ENCODE measurements around the gene PPP1R16B. TPM values are rescaled to one million over a fixed set of nuclear protein-coding genes. Genes with fewer than 3 reads are reported as not detected.

The PPP1R16B gene
- total and polyA plus RNA-seq, 11 donors = 1.9 to 12.2 (median 6.9) TPM

DNA sequence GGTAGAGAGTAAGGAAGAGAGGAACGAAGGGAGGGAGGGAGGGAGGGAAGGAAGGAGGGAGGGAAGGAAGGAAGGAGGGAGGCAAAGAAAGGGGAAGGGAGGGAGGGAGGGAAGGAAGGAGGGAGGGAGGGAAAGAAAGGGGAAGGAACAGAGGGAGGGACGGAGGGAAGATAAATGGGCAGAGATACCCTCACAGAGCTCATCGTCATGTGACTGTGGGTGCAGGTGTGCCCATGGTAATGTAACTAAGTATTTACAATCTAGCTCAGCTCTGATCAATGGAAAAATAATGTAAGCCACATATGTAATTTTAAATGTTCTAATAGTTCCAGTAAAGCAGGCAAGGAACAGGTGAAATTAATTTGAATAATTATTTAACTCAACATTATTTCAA, 66.1 kb downstream of the PPP1R16B start:
- Histone ChIP-seq H3K4me3 (no peak overlapping the region), H3K4me1 (peaks cover 0 to 59% (median 29%) of the 10 kb centered on the region in 12 donors), H3K36me3 (no peaks in the 10 kb centered on the region), H3K27ac (no peak overlapping the region), H3K27me3 (peaks cover 0 to 35% (median 0%) of the 10 kb centered on the region in 9 donors), H3K9me3 (peaks cover 0 to 7% (median 0%) of the 10 kb centered on the region in 12 donors)
- no peak for ATAC-seq
- intact Hi-C loops (cut with DNase I) = loop anchor here in 2 of 10 donors (5.0 to 10.0 kb wide), 2 partner anchors 44 to 67 kb away; partner anchors contain the start of gene PPP1R16B (in 1 of the 2)
- 38 to 53% (median 46%) methylated on average over 3 of the region's 3 CpGs for WGBS, 4 donors
- DNase-seq = no peak
- TF ChIP-seq CTCF (IDR thresholded peaks at IDR 0.05) (no peak), POLR2A (IDR thresholded peaks at IDR 0.05) (no peak)

DNA sequence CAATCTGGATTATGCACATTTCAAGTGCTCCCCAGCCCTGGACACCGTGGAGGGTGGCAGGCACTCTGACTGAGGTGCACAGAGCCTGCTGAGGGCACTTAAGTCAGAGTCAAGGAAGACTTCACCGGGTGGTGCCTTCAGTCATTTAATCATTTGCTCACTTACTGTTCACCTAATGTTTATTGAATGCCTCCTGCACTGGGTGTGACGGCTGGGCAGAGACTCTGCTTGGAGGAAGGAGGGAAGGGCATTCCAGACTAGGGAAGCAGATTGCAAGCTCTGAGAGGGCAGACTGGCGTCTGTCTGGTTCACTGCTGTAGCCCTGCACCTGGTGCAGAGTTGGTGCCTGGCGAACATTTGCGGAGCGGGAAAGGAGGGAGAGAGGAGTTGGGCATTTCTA, 66.5 kb downstream of the PPP1R16B start:
- 72 to 79% (median 78%) methylated on average over 7 of the region's 7 CpGs for WGBS, 4 donors
- ATAC-seq (no peak), DNase-seq (no peak)
- peaks cover 0 to 7% (median 0%) of the 10 kb centered on the region in 12 donors for H3K9me3 ChIP-seq
- no peaks in the 10 kb centered on the region for H3K36me3 ChIP-seq
- TF ChIP-seq CTCF (IDR thresholded peaks at IDR 0.05) (no peak), POLR2A (IDR thresholded peaks at IDR 0.05) (no peak)
- H3K4me3 ChIP-seq = peak overlapping the region in 1 of 12 donors; percentile 23
- peak overlapping the region in 1 of 12 donors; percentile 77 for H3K27ac ChIP-seq
- H3K27me3 ChIP-seq = peaks cover 0 to 35% (median 0%) of the 10 kb centered on the region in 9 donors
- intact Hi-C loops (cut with DNase I) = loop anchor here in 2 of 10 donors (5.0 to 10.0 kb wide), 2 partner anchors 45 to 67 kb away; partner anchors contain the start of gene PPP1R16B (in 1 of the 2)
- peaks cover 0 to 59% (median 29%) of the 10 kb centered on the region in 12 donors for H3K4me1 ChIP-seq

DNA sequence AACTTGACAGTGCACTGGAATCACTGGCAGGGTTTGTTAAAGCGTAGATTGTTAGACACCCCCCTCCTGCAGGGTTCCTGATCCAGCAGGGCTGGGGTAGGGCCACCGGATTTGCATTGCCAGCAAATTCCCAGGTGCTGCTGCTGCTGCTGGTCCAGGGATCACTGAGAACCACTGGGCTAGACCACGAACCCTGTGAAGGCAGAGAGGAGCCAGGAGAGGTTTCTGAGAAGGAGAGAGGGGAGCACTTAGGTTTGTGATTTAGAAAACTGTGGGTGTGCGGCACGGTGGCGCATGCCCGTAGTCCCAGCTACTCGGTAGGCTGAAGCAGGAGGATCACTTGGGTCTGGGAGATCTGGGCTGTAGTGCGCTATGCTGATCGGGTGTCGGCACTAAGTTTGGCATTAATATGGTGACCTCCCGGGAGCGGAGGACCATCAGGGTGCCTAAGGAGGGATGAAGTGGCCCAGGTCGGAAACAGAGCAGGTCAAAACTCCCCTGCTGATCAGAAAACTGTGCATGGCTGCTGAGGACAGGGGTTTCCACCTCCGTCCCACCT, 67.1 kb downstream of the PPP1R16B start:
- Histone ChIP-seq H3K36me3 (no peaks in the 10 kb centered on the region), H3K27me3 (peaks cover 0 to 35% (median 3%) of the 10 kb centered on the region in 9 donors), H3K4me3 (peak overlapping the region in 1 of 12 donors; percentile 23), H3K4me1 (peaks cover 0 to 60% (median 30%) of the 10 kb centered on the region in 12 donors), H3K27ac (peak overlapping the region in 2 of 12 donors; percentile 13 to 77), H3K9me3 (peaks cover 0 to 7% (median 0%) of the 10 kb centered on the region in 12 donors)
- no peak for TF ChIP-seq CTCF (IDR thresholded peaks at IDR 0.05)
- TF ChIP-seq POLR2A (IDR thresholded peaks at IDR 0.05) = no peak
- WGBS, 4 donors = 83 to 87% (median 85%) methylated on average over 15 of the region's 15 CpGs
- no peak for ATAC-seq
- intact Hi-C loops (cut with DNase I) = loop anchor here in 2 of 10 donors (5.0 to 10.0 kb wide), 2 partner anchors 45 to 68 kb away; partner anchors contain the start of gene PPP1R16B (in 1 of the 2)
- no peak for DNase-seq

GRCh38 chr20:38873050-38873581, 67.6 kb downstream of the PPP1R16B start:
- H3K9me3 ChIP-seq = peaks cover 0 to 7% (median 0%) of the 10 kb centered on the region in 12 donors
- no peaks in the 10 kb centered on the region for H3K36me3 ChIP-seq
- WGBS, 4 donors = 65 to 81% (median 75%) methylated on average over 12 of the region's 12 CpGs
- intact Hi-C loops (cut with DNase I) = loop anchor here in 2 of 10 donors (5.0 to 10.0 kb wide), 2 partner anchors 46 to 68 kb away; partner anchors contain the start of gene PPP1R16B (in 1 of the 2)
- ATAC-seq (no peak), DNase-seq (no peak)
- H3K4me1 ChIP-seq = peaks cover 0 to 61% (median 30%) of the 10 kb centered on the region in 12 donors
- H3K27ac ChIP-seq = peak overlapping the region in 3 of 12 donors; percentile 9 to 77 (median 17)
- H3K27me3 ChIP-seq = peaks cover 0 to 35% (median 3%) of the 10 kb centered on the region in 9 donors
- H3K4me3 ChIP-seq = peak overlapping the region in 1 of 12 donors; percentile 23
- no peak for TF ChIP-seq POLR2A (IDR thresholded peaks at IDR 0.05)

Measured in heart left ventricle (tissue), 16 donors.